T-helper 1 cell treated with Interleukin-12 subunit alpha and Interleukin-12 subunit beta and Interleukin-4 antibody, amounts not matched to agents 30 μg/mL and 1 μg/mL, for 36 hours (primary cell): Measurements from ENCODE around the gene SIPA1L3.

ENCODE experiments used
- H3K27ac Mint-ChIP-seq: one replicate; pipeline ENCODE4 v1.8.0; 2021; ENCODE audit warnings: mild to moderate bottlenecking, mixed read lengths
- H3K27me3 Mint-ChIP-seq: one replicate; pipeline ENCODE4 v1.8.0; 2021; ENCODE audit warnings: low read depth, mixed read lengths
- H3K36me3 Mint-ChIP-seq: one replicate; pipeline ENCODE4 v1.8.0; 2021; ENCODE audit warnings: low read depth, mixed read lengths
- H3K4me1 Mint-ChIP-seq: one replicate; pipeline ENCODE4 v1.8.0; 2021; ENCODE audit warnings: low read depth, mixed read lengths
- H3K4me3 Mint-ChIP-seq: one replicate; pipeline ENCODE4 v1.8.0; 2021; ENCODE audit warnings: mild to moderate bottlenecking, moderate library complexity, mixed read lengths
- H3K9me3 Mint-ChIP-seq: one replicate; pipeline ENCODE4 v1.8.0; 2021; ENCODE audit warnings: mixed read lengths

Gene SIPA1L3

GRCh38 chr19:37948362-37948761 lies 41.4 kb downstream of the SIPA1L3 start:
- peaks cover 5% of the 10 kb centered on the region for H3K9me3 Mint-ChIP-seq
- no peak overlapping the region for H3K4me3 Mint-ChIP-seq
- no peaks in the 10 kb centered on the region for H3K4me1 Mint-ChIP-seq
- peaks cover 3% of the 10 kb centered on the region for H3K36me3 Mint-ChIP-seq
- H3K27me3 Mint-ChIP-seq = no peaks in the 10 kb centered on the region
- H3K27ac Mint-ChIP-seq = no peak overlapping the region

DNA sequence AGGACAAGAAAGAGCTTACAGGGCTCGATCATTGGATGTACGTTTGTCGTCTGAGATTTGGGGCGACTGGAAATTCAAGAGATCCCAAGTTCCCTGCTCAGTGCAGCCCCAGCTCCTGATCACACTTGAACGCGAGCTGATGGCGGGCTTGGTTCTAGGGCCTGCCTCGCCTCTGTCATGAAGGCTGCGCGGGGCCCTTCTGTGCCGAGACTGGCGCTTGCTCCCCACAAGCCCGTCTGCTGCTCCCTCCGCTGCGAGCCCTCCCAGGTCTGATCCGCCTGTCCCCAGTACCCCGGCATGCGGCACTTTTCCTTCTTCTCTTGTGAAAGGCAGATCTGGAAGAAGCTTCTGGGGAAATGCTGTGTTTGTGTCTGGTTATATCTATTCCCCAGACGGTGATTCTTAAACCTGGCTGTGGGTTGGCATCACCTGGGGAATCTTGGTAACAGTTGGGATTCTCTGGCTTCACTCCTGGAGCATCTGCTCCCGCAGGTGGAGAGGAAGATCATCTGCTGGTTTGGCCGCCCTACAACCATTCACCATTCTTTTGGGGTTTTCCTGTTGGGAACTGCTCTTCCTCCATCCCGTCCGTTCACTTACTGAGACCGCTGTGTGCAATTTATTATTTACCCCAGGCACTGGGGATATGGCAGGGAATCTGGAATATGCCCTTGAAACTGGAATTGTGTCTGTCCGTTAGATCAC lies 43.6 kb downstream of the SIPA1L3 start:
- Mint-ChIP-seq H3K27ac (no peak overlapping the region), H3K27me3 (no peaks in the 10 kb centered on the region), H3K4me3 (no peak overlapping the region), H3K9me3 (peaks cover 8% of the 10 kb centered on the region), H3K4me1 (no peaks in the 10 kb centered on the region), H3K36me3 (peaks cover 3% of the 10 kb centered on the region)

GRCh38 chr19:37951816-37952210 lies 44.8 kb downstream of the SIPA1L3 start:
- no peak overlapping the region for H3K4me3 Mint-ChIP-seq
- H3K27me3 Mint-ChIP-seq = no peaks in the 10 kb centered on the region
- H3K27ac Mint-ChIP-seq = no peak overlapping the region
- peaks cover 11% of the 10 kb centered on the region for H3K9me3 Mint-ChIP-seq
- H3K36me3 Mint-ChIP-seq = peaks cover 3% of the 10 kb centered on the region
- H3K4me1 Mint-ChIP-seq = no peaks in the 10 kb centered on the region

DNA sequence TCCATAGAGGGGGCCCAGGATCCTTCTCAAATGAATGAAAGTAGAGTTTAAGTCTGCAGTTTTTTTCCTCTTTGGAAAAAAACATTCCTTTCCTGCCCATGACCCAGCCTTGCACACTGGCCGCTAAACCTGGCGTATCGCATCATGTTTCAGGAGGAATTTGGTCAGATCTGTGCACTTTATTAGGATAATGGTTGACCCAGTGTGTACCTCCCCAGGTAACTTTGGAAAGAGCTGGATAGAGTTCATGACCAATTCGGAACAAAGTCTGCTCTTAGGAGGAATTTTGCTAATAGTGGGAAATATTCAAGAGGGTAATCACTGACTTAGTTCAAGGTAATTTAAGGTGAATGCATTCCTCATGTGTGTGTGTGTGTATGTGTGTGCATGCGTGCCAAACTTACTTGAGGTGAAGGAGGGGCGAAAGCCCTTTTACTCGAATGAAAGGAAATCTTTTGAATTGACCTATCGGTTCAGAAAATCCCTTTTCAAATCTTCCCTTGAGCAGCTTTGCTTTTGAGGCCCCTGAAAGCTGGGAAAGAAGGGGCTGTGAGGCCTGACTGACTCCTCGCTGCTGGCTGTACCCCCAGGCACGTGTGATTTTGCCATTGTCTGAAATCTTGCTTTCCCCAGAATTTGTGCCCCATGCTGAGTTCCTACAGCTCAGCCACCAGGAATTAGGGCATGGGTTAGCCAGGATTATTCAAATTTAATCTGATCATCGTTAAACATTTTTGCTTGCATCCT lies 46.3 kb downstream of the SIPA1L3 start:
- Mint-ChIP-seq H3K4me3 (no peak overlapping the region), H3K27me3 (no peaks in the 10 kb centered on the region), H3K9me3 (peaks cover 16% of the 10 kb centered on the region), H3K4me1 (no peaks in the 10 kb centered on the region), H3K27ac (no peak overlapping the region), H3K36me3 (peaks cover 3% of the 10 kb centered on the region)

GRCh38 chr19:37953918-37954303 lies 46.9 kb downstream of the SIPA1L3 start:
- Mint-ChIP-seq H3K27me3 (no peaks in the 10 kb centered on the region), H3K4me3 (no peak overlapping the region), H3K27ac (no peak overlapping the region), H3K4me1 (no peaks in the 10 kb centered on the region), H3K36me3 (peaks cover 3% of the 10 kb centered on the region), H3K9me3 (peaks cover 19% of the 10 kb centered on the region)

- Mint-ChIP-seq H3K36me3 (peaks cover 3% of the 10 kb centered on the region), H3K4me1 (peaks cover 2% of the 10 kb centered on the region)
These were observed 47.4 kb downstream of the SIPA1L3 start for GRCh38 chr19:37954421-37954874.

DNA sequence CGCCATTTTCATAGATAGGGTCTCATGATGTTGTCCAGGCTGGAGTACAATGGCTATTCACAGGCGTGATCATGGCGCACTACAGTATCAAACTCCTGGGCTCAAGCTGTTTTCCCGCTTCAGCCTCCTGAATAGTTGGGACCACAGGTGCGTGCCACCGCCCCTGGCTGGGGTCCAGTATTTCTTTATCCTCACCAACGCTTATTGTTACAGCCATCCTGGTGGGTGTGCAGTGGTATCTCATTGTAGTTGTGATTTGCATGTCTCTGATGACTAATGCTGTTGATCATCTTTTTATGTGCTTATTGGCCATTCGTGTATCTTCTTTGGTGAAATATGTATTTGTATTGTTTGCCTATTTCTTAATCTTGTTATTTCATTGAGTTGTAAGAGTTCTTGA lies 49.0 kb downstream of the SIPA1L3 start:
- Mint-ChIP-seq H3K4me1 (peaks cover 2% of the 10 kb centered on the region), H3K27ac (no peak overlapping the region), H3K27me3 (no peaks in the 10 kb centered on the region), H3K36me3 (peaks cover 2% of the 10 kb centered on the region), H3K9me3 (peaks cover 29% of the 10 kb centered on the region), H3K4me3 (no peak overlapping the region)

More at GRCh38 chr19:37954421-37954874, 47.4 kb downstream of the SIPA1L3 start:
- H3K9me3 Mint-ChIP-seq = peaks cover 23% of the 10 kb centered on the region
- no peak overlapping the region for H3K27ac Mint-ChIP-seq
- no peak overlapping the region for H3K4me3 Mint-ChIP-seq
- H3K27me3 Mint-ChIP-seq = no peaks in the 10 kb centered on the region

DNA sequence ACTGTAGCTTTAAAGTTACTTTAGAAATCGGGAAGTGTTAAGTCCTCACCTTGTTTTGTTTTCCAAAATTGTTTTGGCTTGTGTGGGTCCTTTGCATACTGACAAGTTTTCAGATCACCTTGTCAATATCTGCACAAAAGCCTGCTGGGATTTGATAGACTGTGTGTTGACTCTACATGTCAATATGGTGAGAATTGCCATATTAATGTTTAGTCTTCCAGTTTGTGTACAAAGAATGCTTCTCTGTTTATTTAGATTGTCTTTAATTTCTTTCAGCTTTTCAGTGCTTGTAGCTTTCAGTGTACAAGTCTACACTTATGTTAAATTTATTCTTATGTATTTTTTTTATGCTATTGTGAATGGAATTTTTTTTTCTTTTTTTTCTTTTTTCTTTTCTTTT lies 50.2 kb downstream of the SIPA1L3 start:
- Mint-ChIP-seq H3K36me3 (peaks cover 5% of the 10 kb centered on the region), H3K9me3 (peaks cover 33% of the 10 kb centered on the region), H3K4me3 (no peak overlapping the region), H3K27me3 (no peaks in the 10 kb centered on the region), H3K27ac (no peak overlapping the region), H3K4me1 (peaks cover 2% of the 10 kb centered on the region)

DNA sequence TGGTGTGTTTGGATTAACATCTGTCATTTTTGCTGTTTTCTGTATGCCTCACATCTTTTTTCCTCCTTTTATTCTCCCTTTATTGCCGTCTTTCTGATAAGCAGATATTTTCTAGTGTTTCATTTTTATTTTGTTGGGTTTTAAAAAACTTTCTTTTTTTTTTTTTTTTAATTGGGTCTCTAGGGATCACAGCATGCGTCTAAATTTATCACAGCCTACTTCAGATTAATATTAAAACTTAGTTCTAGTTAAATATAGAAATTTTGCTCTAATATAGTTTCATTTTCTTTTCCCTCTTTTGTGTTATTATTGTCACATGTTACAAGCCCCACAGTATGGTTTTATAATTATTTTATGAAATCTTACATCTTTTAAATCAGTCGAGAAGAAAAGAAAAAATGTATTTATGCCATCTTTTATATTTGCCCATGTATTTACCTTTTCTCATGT lies 52.7 kb downstream of the SIPA1L3 start:
- peaks cover 2% of the 10 kb centered on the region for H3K4me1 Mint-ChIP-seq
- H3K4me3 Mint-ChIP-seq = no peak overlapping the region
- peaks cover 5% of the 10 kb centered on the region for H3K36me3 Mint-ChIP-seq
- no peaks in the 10 kb centered on the region for H3K27me3 Mint-ChIP-seq
- peaks cover 39% of the 10 kb centered on the region for H3K9me3 Mint-ChIP-seq
- H3K27ac Mint-ChIP-seq = no peak overlapping the region

GRCh38 chr19:37961198-37961597 lies 54.2 kb downstream of the SIPA1L3 start:
- peaks cover 2% of the 10 kb centered on the region for H3K4me1 Mint-ChIP-seq

GRCh38 chr19:37963190-37963936 lies 56.4 kb downstream of the SIPA1L3 start:
- Mint-ChIP-seq H3K27me3 (no peaks in the 10 kb centered on the region), H3K27ac (no peak overlapping the region), H3K9me3 (peaks cover 30% of the 10 kb centered on the region), H3K4me1 (peaks cover 2% of the 10 kb centered on the region), H3K4me3 (no peak overlapping the region), H3K36me3 (peaks cover 5% of the 10 kb centered on the region)

More at GRCh38 chr19:37961198-37961597, 54.2 kb downstream of the SIPA1L3 start:
- H3K4me3 Mint-ChIP-seq = no peak overlapping the region
- H3K27me3 Mint-ChIP-seq = no peaks in the 10 kb centered on the region
- H3K36me3 Mint-ChIP-seq = peaks cover 5% of the 10 kb centered on the region
- peaks cover 35% of the 10 kb centered on the region for H3K9me3 Mint-ChIP-seq
- H3K27ac Mint-ChIP-seq = no peak overlapping the region

GRCh38 chr19:37964109-37964508 lies 57.1 kb downstream of the SIPA1L3 start:
- Mint-ChIP-seq H3K4me1 (peaks cover 2% of the 10 kb centered on the region), H3K36me3 (peaks cover 5% of the 10 kb centered on the region), H3K9me3 (peaks cover 29% of the 10 kb centered on the region), H3K27ac (no peak overlapping the region), H3K4me3 (no peak overlapping the region), H3K27me3 (no peaks in the 10 kb centered on the region)

GRCh38 chr19:37966211-37966661 lies 59.2 kb downstream of the SIPA1L3 start:
- Mint-ChIP-seq H3K36me3 (peaks cover 4% of the 10 kb centered on the region), H3K27me3 (no peaks in the 10 kb centered on the region), H3K9me3 (peaks cover 32% of the 10 kb centered on the region), H3K4me3 (no peak overlapping the region), H3K27ac (no peak overlapping the region), H3K4me1 (no peaks in the 10 kb centered on the region)

DNA sequence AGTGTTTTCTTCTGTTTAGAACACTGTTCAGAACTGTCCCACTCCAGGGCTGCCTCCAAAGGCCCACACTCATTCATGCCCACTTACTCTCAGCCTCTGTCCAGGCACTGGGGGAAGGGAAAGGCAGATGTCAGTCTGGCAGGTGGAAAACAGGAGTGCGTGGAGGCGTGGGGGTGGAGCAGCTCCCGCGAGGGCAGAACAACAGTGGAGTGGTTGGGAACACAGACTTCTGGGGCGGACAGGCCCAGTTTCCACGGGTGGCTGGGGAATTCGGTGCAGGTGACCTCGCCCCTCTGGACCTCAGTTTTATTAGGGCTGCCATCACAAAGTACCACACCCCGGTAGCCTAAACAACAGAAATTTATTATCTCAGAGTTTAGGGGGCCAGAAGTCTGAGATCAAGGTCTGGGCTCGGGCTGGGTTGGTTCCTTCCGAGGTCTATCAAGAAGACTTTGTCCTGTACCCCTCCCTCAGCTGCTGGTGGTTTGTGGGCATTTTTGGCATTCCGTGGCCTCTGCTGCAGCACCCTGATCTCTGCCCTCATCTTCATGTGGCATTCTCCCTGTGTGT lies 59.7 kb downstream of the SIPA1L3 start:
- Mint-ChIP-seq H3K9me3 (peaks cover 30% of the 10 kb centered on the region), H3K4me1 (no peaks in the 10 kb centered on the region), H3K27ac (no peak overlapping the region), H3K4me3 (no peak overlapping the region), H3K36me3 (no peaks in the 10 kb centered on the region), H3K27me3 (no peaks in the 10 kb centered on the region)
